AML-193 (cell line): ENCODE results near the gene ACCS.

ENCODE experiments used
- DNase-seq, 2 experiments: peaks; one replicate each; lab custom pipeline; 2025; lab: John Stamatoyannopoulos, UW

The ACCS gene

GRCh38 chr11:44065841-44066731 lies at the start of gene ACCS:
Gene ACCS (plus strand): TSS chr11:44066270. CDS start chr11:44067628, 1,358 bp downstream.
- DNase-seq: peak; percentile 82 to 89

GRCh38 chr11:44016546-44017442 lies 49.3 kb upstream of the ACCS start:
- no peak for DNase-seq

GRCh38 chr11:44017443-44018126 lies 48.5 kb upstream of the ACCS start:
- DNase-seq: no peak

GRCh38 chr11:44018127-44018521 lies 47.9 kb upstream of the ACCS start:
- DNase-seq: no peak

GRCh38 chr11:44018829-44019228 lies 47.2 kb upstream of the ACCS start:
- DNase-seq: no peak

GRCh38 chr11:44024977-44025376 lies 41.1 kb upstream of the ACCS start:
- no peak for DNase-seq

GRCh38 chr11:44025727-44026126 lies 40.3 kb upstream of the ACCS start:
- DNase-seq: no peak

- no peak for DNase-seq
Measured at GRCh38 chr11:44028401-44028800, 37.7 kb upstream of the ACCS start.

GRCh38 chr11:44028816-44029506 lies 37.1 kb upstream of the ACCS start:
- no peak for DNase-seq

GRCh38 chr11:44029507-44029845 lies 36.6 kb upstream of the ACCS start:
- DNase-seq: no peak

- DNase-seq: no peak
Measured at GRCh38 chr11:44029977-44030911, 35.8 kb upstream of the ACCS start.

GRCh38 chr11:44030996-44031395 lies 35.1 kb upstream of the ACCS start:
- DNase-seq: no peak

- DNase-seq: no peak
Measured at GRCh38 chr11:44031549-44031948, 34.5 kb upstream of the ACCS start.

GRCh38 chr11:44032299-44033085 lies 33.6 kb upstream of the ACCS start:
- no peak for DNase-seq

- DNase-seq: no peak
Measured at GRCh38 chr11:44033411-44033850, 32.6 kb upstream of the ACCS start.

GRCh38 chr11:44033856-44034255 lies 32.2 kb upstream of the ACCS start:
- no peak for DNase-seq

GRCh38 chr11:44034639-44035038 lies 31.4 kb upstream of the ACCS start:
- DNase-seq: no peak

- peak; percentile 29 to 59 for DNase-seq
Measured at GRCh38 chr11:44036811-44037657, 29.0 kb upstream of the ACCS start.

GRCh38 chr11:44037658-44037998 lies 28.4 kb upstream of the ACCS start:
- no peak for DNase-seq
